ENCODE data around the gene PISD. TPM values are rescaled to one million over a fixed set of nuclear protein-coding genes. Genes with fewer than 3 reads are reported as not detected.
A peak's percentile ranks its signal among the peaks of the same experiment; 100 is the strongest.

The PISD gene
- total and polyA plus RNA-seq, 9 of the 15 experiments (the other 6 are each of a cell fraction or from before 2014, with no cell fraction given), result 24.5 to 65.9 (median 36.6) TPM

DNA sequence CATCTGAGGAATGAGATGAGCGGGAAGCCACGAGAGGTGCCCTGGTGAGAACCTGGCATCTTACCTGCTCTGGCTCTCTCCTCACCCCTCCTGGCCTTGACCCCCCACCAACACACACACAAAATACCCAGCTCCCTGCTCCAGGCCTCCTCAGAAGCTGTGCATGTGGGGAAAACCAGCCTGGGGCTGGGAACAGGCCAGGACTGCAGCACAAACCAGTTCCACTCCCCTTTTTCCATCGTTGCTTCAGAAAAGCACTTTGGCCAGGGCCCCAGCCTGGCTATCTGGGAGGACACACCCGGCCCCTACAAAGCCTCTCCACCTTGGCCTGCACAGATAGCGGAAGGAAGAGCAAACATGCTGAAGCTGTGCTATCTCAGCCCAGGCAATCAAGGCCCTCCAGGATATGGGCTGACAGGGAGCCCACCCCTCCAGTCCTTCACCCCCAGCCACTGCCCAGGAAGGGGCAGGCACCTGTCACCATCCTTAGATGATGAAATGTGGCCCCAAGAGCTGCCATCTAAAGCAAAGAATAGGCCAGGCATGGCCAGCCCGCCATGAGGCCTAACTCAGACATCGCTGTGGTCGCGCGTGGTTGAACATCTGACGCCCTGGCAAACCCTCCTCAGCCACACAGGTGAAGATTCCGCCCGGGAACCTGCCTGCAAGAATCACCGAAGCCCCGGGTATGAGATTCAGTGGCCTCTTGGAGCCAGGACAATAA lies 35.4 kb downstream of the PISD start (continued):
- TF ChIP-seq, protein P1, sequence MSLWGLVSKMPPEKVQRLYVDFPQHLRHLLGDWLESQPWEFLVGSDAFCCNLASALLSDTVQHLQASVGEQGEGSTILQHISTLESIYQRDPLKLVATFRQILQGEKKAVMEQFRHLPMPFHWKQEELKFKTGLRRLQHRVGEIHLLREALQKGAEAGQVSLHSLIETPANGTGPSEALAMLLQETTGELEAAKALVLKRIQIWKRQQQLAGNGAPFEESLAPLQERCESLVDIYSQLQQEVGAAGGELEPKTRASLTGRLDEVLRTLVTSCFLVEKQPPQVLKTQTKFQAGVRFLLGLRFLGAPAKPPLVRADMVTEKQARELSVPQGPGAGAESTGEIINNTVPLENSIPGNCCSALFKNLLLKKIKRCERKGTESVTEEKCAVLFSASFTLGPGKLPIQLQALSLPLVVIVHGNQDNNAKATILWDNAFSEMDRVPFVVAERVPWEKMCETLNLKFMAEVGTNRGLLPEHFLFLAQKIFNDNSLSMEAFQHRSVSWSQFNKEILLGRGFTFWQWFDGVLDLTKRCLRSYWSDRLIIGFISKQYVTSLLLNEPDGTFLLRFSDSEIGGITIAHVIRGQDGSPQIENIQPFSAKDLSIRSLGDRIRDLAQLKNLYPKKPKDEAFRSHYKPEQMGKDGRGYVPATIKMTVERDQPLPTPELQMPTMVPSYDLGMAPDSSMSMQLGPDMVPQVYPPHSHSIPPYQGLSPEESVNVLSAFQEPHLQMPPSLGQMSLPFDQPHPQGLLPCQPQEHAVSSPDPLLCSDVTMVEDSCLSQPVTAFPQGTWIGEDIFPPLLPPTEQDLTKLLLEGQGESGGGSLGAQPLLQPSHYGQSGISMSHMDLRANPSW (CRISPR knock-in tag; IDR thresholded peaks at IDR 0.05), result no peak
- peak; percentile 93 for TF ChIP-seq KDM1A (IDR thresholded peaks at IDR 0.05)
- TF ChIP-seq ETV5 (CRISPR knock-in tag; IDR thresholded peaks at IDR 0.05; ENCODE audit: low read depth), result peak; percentile 71; the same call in 1 of the 2 replicates
- TF ChIP-seq, protein P2, sequence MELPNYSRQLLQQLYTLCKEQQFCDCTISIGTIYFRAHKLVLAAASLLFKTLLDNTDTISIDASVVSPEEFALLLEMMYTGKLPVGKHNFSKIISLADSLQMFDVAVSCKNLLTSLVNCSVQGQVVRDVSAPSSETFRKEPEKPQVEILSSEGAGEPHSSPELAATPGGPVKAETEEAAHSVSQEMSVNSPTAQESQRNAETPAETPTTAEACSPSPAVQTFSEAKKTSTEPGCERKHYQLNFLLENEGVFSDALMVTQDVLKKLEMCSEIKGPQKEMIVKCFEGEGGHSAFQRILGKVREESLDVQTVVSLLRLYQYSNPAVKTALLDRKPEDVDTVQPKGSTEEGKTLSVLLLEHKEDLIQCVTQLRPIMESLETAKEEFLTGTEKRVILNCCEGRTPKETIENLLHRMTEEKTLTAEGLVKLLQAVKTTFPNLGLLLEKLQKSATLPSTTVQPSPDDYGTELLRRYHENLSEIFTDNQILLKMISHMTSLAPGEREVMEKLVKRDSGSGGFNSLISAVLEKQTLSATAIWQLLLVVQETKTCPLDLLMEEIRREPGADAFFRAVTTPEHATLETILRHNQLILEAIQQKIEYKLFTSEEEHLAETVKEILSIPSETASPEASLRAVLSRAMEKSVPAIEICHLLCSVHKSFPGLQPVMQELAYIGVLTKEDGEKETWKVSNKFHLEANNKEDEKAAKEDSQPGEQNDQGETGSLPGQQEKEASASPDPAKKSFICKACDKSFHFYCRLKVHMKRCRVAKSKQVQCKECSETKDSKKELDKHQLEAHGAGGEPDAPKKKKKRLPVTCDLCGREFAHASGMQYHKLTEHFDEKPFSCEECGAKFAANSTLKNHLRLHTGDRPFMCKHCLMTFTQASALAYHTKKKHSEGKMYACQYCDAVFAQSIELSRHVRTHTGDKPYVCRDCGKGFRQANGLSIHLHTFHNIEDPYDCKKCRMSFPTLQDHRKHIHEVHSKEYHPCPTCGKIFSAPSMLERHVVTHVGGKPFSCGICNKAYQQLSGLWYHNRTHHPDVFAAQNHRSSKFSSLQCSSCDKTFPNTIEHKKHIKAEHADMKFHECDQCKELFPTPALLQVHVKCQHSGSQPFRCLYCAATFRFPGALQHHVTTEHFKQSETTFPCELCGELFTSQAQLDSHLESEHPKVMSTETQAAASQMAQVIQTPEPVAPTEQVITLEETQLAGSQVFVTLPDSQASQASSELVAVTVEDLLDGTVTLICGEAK (IDR thresholded peaks at IDR 0.05), result no peak
- TF ChIP-seq, protein P2 (CRISPR knock-in tag; IDR thresholded peaks at IDR 0.05), result no peak
- TF ChIP-seq RBM15 (IDR thresholded peaks at IDR 0.05; ENCODE audit: insufficient read depth, low read length), result no peak
- TF ChIP-seq PCBP2 (IDR thresholded peaks at IDR 0.05; ENCODE audit: low read depth, low read length, poor library complexity, severe bottlenecking), result no peak
- TF ChIP-seq, protein P3, sequence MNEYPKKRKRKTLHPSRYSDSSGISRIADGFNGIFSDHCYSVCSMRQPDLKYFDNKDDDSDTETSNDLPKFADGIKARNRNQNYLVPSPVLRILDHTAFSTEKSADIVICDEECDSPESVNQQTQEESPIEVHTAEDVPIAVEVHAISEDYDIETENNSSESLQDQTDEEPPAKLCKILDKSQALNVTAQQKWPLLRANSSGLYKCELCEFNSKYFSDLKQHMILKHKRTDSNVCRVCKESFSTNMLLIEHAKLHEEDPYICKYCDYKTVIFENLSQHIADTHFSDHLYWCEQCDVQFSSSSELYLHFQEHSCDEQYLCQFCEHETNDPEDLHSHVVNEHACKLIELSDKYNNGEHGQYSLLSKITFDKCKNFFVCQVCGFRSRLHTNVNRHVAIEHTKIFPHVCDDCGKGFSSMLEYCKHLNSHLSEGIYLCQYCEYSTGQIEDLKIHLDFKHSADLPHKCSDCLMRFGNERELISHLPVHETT (CRISPR knock-in tag; conservative IDR thresholded peaks at IDR 0.05 in 1 of 2, IDR thresholded peaks at IDR 0.05 in 1 of 2), result 0 out of 4 replicates have a peak, but pooled peaks of 1 of the 2 experiments have one; percentile 49
- TF ChIP-seq IFI16 (CRISPR knock-in tag; IDR thresholded peaks at IDR 0.05), result no peak
- TF ChIP-seq MYNN (IDR thresholded peaks at IDR 0.05), result peak; percentile 43; the same call in 1 of the 2 replicates
- no peak for TF ChIP-seq MYNN (CRISPR knock-in tag; IDR thresholded peaks at IDR 0.05)
- TF ChIP-seq, protein P4, sequence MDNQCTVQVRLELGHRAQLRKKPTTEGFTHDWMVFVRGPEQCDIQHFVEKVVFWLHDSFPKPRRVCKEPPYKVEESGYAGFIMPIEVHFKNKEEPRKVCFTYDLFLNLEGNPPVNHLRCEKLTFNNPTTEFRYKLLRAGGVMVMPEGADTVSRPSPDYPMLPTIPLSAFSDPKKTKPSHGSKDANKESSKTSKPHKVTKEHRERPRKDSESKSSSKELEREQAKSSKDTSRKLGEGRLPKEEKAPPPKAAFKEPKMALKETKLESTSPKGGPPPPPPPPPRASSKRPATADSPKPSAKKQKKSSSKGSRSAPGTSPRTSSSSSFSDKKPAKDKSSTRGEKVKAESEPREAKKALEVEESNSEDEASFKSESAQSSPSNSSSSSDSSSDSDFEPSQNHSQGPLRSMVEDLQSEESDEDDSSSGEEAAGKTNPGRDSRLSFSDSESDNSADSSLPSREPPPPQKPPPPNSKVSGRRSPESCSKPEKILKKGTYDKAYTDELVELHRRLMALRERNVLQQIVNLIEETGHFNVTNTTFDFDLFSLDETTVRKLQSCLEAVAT (IDR thresholded peaks at IDR 0.05), result 0 out of 4 replicates have a peak, but pooled peaks of 1 of the 2 experiments have one; percentile 44
